Uterus (tissue), 4 donors: ENCODE measurements around the gene RNF157. TPM values are rescaled to one million over a fixed set of nuclear protein-coding genes. Genes with fewer than 3 reads are reported as not detected.
A peak's percentile ranks its signal among the peaks of the same experiment; 100 is the strongest.

Experiments used
- DNase-seq, 2 donors: peaks; one replicate each; pipeline ENCODE4 v3.0.0-alpha.2; 2019 to 2020
- H3K27ac ChIP-seq, 2 donors: fragments of 200-600 bp; sonication (generic); 1 replicate in 1 of 2; 2 replicates in 1 of 2; pipeline ENCODE4 v1.5.1; 2016 to 2018
- H3K27me3 ChIP-seq, 2 donors: fragments of 200-600 bp; sonication (generic); one replicate each; pipeline ENCODE4 v1.5.1; 2018 to 2019; ENCODE audit warnings: control low read depth in 1 of 2
- H3K36me3 ChIP-seq, 2 donors: fragments of 200-600 bp; sonication (generic); one replicate each; pipeline ENCODE4 v1.5.1; 2019; ENCODE audit warnings: control low read depth in 1 of 2
- H3K4me1 ChIP-seq, 2 donors: fragments of 200-600 bp; sonication (generic); one replicate each; pipeline ENCODE4 v1.5.1; 2018 to 2019; ENCODE audit warnings: control low read depth in 1 of 2
- H3K4me3 ChIP-seq, 2 donors: fragments of 200-600 bp; sonication (generic); 1 replicate in 1 of 2; 2 replicates in 1 of 2; pipeline ENCODE4 v1.5.1; 2018 to 2019; ENCODE audit warnings: mild to moderate bottlenecking in 1 of 2
- H3K9me3 ChIP-seq, 2 donors: fragments of 200-600 bp; sonication (generic); one replicate each; pipeline ENCODE4 v1.5.1; 2019; ENCODE audit warnings: control low read depth in 1 of 2
- CTCF ChIP-seq, 4 experiments: fragments of 200-600 bp in 2 of 4; fragments of 450-650 bp in 2 of 4; sonication (generic) in 2 of 4; IDR thresholded peaks; one replicate each; pipeline ENCODE4 v1.5.1; 2016 to 2019; ENCODE audit warnings: antibody characterized with exemption in 4 of 4, mild to moderate bottlenecking in 2 of 4, moderate library complexity in 1 of 4
- POLR2A ChIP-seq, 2 donors: fragments of 450-650 bp; IDR thresholded peaks; one replicate each; pipeline ENCODE4 v1.6.1; 2016; ENCODE audit warnings: antibody characterized with exemption in 2 of 2, mild to moderate bottlenecking in 1 of 2, moderate library complexity in 1 of 2
- intact Hi-C: fragments of 100-400 bp; cut with DNase I; formaldehyde crosslinking; loops from one replicate; pipeline ENCODE4 v1.15.1; 2023; ENCODE audit warnings: low total_unique reads
- total RNA-seq, 4 donors: library from RNA; depleted of rRNA in 3 of 4; stranded (reverse); fragments of >200 nt in 3 of 4; gene quantifications; one replicate each; pipeline versions ENCODE4 v1.1.0 to v1.2.4, GENCODE V29; 2014 to 2023
- donor health status: DM: yes; HTN: yes; CAD: no.

Gene RNF157
- 1 to 10 TPM in 3 of 4 donors, under 1 TPM in 1; 0.77 to 5.7 (median 1.7) TPM for total RNA-seq

GRCh38 chr17:76240461-76241203 lies at the start of gene RNF157:
RNF157 (minus strand) TSS chr17:76240493; CDS start chr17:76240240, 253 bp downstream.
- Histone ChIP-seq H3K27ac (no peak within 1 kb of the TSS), H3K36me3 (no peaks in the 10 kb centered on the region), H3K27me3 (peaks cover 0 to 4% of the 10 kb centered on the region in 2 donors), H3K9me3 (no peaks in the 10 kb centered on the region), H3K4me1 (no peaks in the 10 kb centered on the region), H3K4me3 (peak within 1 kb of the TSS; percentile 41 to 45)
- no peak for TF ChIP-seq CTCF (IDR thresholded peaks at IDR 0.05)
- peak in 1 of 2 donors; percentile 31 for TF ChIP-seq POLR2A (IDR thresholded peaks at IDR 0.05)
- intact Hi-C loops = loop anchor here (10.0 kb wide), 1 partner anchor 504 kb away; no protein-coding TSS in a partner anchor
- peak; percentile 27 to 40 for DNase-seq

- no peaks in the 10 kb centered on the region for H3K36me3 ChIP-seq
- no peak overlapping the region for H3K27ac ChIP-seq
- no peaks in the 10 kb centered on the region for H3K27me3 ChIP-seq
- DNase-seq = no peak
- H3K4me3 ChIP-seq = no peak overlapping the region
- H3K4me1 ChIP-seq = no peaks in the 10 kb centered on the region
- intact Hi-C loops = no loop called here
- no peaks in the 10 kb centered on the region for H3K9me3 ChIP-seq
- no peak for TF ChIP-seq POLR2A (IDR thresholded peaks at IDR 0.05)
- TF ChIP-seq CTCF (IDR thresholded peaks at IDR 0.05) = no peak
These were observed 41.5 kb upstream of the RNF157 start for GRCh38 chr17:76281573-76282371.

GRCh38 chr17:76280650-76281049 lies 40.4 kb upstream of the RNF157 start:
- Histone ChIP-seq H3K4me3 (no peak overlapping the region), H3K4me1 (no peaks in the 10 kb centered on the region), H3K9me3 (no peaks in the 10 kb centered on the region), H3K27me3 (no peaks in the 10 kb centered on the region), H3K36me3 (no peaks in the 10 kb centered on the region), H3K27ac (no peak overlapping the region)
- DNase-seq = no peak
- TF ChIP-seq POLR2A (IDR thresholded peaks at IDR 0.05) (no peak), CTCF (IDR thresholded peaks at IDR 0.05) (no peak)
- intact Hi-C loops = no loop called here

GRCh38 chr17:76279742-76280287 lies 39.5 kb upstream of the RNF157 start:
- no peak overlapping the region for H3K4me3 ChIP-seq
- H3K4me1 ChIP-seq = no peaks in the 10 kb centered on the region
- H3K27me3 ChIP-seq = no peaks in the 10 kb centered on the region
- intact Hi-C loops = loop anchor here (5.0 kb wide), 1 partner anchor 158 kb away; no protein-coding TSS in a partner anchor
- H3K27ac ChIP-seq = no peak overlapping the region
- H3K36me3 ChIP-seq = no peaks in the 10 kb centered on the region
- TF ChIP-seq POLR2A (IDR thresholded peaks at IDR 0.05) (no peak), CTCF (IDR thresholded peaks at IDR 0.05) (peak in 1 of 4 experiments; percentile 14)
- DNase-seq = no peak
- no peaks in the 10 kb centered on the region for H3K9me3 ChIP-seq
